HepG2 (cell line): ENCODE data around the gene RAB40C. TPM values are rescaled to one million over a fixed set of nuclear protein-coding genes. Genes with fewer than 3 reads are reported as not detected.

Experiments
- AKAP8 ChIP-seq: sonication (generic); formaldehyde crosslinking; IDR thresholded peaks from 2 replicates; pipeline ENCODE4 v1.5.1; 2020; ENCODE audit warnings: mild to moderate bottlenecking, missing genetic modification reagents
- CENPT ChIP-seq: sonication (generic); formaldehyde crosslinking; IDR thresholded peaks from 2 replicates; pipeline ENCODE4 v1.8.0; 2022; ENCODE audit warnings: low read depth, mild to moderate bottlenecking, moderate library complexity, missing genetic modification reagents
- DBP ChIP-seq: sonication (generic); formaldehyde crosslinking; IDR thresholded peaks from 2 replicates; pipeline ENCODE4 v1.4.0; 2020; ENCODE audit warnings: missing genetic modification reagents; ENCODE audit errors: not compliant biosample characterization
- GPN1 ChIP-seq: sonication (generic); formaldehyde crosslinking; IDR thresholded peaks from 2 replicates; pipeline ENCODE4 v1.5.1; 2020; ENCODE audit warnings: missing genetic modification reagents, borderline replicate concordance
- IKZF1 ChIP-seq: fragments of 450-650 bp; IDR thresholded peaks from 2 replicates; pipeline ENCODE4 v1.7.1; 2016
- KDM5B ChIP-seq: sonication (generic); formaldehyde crosslinking; IDR thresholded peaks from 2 replicates; pipeline ENCODE4 v1.4.0; 2020; ENCODE audit warnings: missing genetic modification reagents, mild to moderate bottlenecking, borderline replicate concordance
- MBNL3 ChIP-seq: fragments of 250-450 bp; sonication (Bioruptor Pico); conservative IDR thresholded peaks from 2 replicates; pipeline ENCODE4 v1.8.0; 2022; ENCODE audit warnings: mild to moderate bottlenecking, inconsistent platforms
- MTF1 ChIP-seq: sonication (generic); formaldehyde crosslinking; IDR thresholded peaks from 2 replicates; pipeline ENCODE4 v1.5.0; 2020; ENCODE audit warnings: missing genetic modification reagents
- NCOA2 ChIP-seq: sonication (generic); formaldehyde crosslinking; IDR thresholded peaks from 2 replicates; pipeline ENCODE4 v1.8.0; 2022; ENCODE audit warnings: inconsistent platforms
- PBX3 ChIP-seq: sonication (generic); formaldehyde crosslinking; IDR thresholded peaks from 2 replicates; pipeline ENCODE4 v1.8.1; 2023; ENCODE audit warnings: missing genetic modification reagents, inconsistent platforms, borderline replicate concordance
- RFX1 ChIP-seq: fragments of 450-650 bp; IDR thresholded peaks from 2 replicates; pipeline ENCODE4 v1.6.1; 2017
- RXRA ChIP-seq: sonication (generic); formaldehyde crosslinking; IDR thresholded peaks from 2 replicates; pipeline ENCODE4 v1.5.1; 2020; ENCODE audit warnings: missing genetic modification reagents
- SNAI1 ChIP-seq: sonication (generic); formaldehyde crosslinking; IDR thresholded peaks from 2 replicates; pipeline ENCODE4 v1.5.0; 2020; ENCODE audit warnings: mild to moderate bottlenecking, missing genetic modification reagents, borderline replicate concordance
- ZFP41 ChIP-seq: sonication (generic); formaldehyde crosslinking; IDR thresholded peaks from 2 replicates; pipeline ENCODE4 v1.4.0; 2020; ENCODE audit warnings: mild to moderate bottlenecking, missing genetic modification reagents, borderline replicate concordance
- ZHX1 ChIP-seq: sonication (generic); formaldehyde crosslinking; IDR thresholded peaks from 2 replicates; pipeline ENCODE4 v1.8.1; 2022; ENCODE audit warnings: low read depth, mild to moderate bottlenecking, missing genetic modification reagents
- ZKSCAN8 ChIP-seq: IDR thresholded peaks from 2 replicates; pipeline ENCODE4 v1.6.1; 2016; ENCODE audit warnings: borderline replicate concordance, missing genetic modification reagents, missing compliant biosample characterization
- ZNF354B ChIP-seq: sonication (generic); formaldehyde crosslinking; IDR thresholded peaks from 2 replicates; pipeline ENCODE4 v1.8.0; 2022; ENCODE audit warnings: mild to moderate bottlenecking, missing genetic modification reagents
- ZNF367 ChIP-seq: sonication (generic); formaldehyde crosslinking; IDR thresholded peaks from 2 replicates; pipeline ENCODE4 v1.4.0; 2020; ENCODE audit warnings: missing genetic modification reagents, borderline replicate concordance
- ZNF558 ChIP-seq: sonication (generic); formaldehyde crosslinking; IDR thresholded peaks from 2 replicates; pipeline ENCODE4 v1.9.0; 2022; ENCODE audit warnings: mild to moderate bottlenecking, missing genetic modification reagents, borderline replicate concordance
- polyA plus RNA-seq, 8 experiments: library from polyadenylated mRNA; depleted of rRNA in 3 of 8; stranded (reverse) in 7 of 8; unstranded in 1 of 8; fragments of >200 nt; fragmentation: Illumina TruSeq in 4 of 8; extraction: Trizol in 4 of 8; gene quantifications; 2 replicates each; pipeline versions ENCODE4 v1.2.1 to v1.2.3, GENCODE V29; 2011 to 2016; ENCODE audit warnings: low read depth in 4 of 8, missing spikeins in 1 of 8, mixed read lengths in 1 of 8; ENCODE audit not compliant: insufficient read depth in 1 of 8
- total RNA-seq, 5 experiments: library from RNA; depleted of rRNA; stranded (reverse); fragments of >200 nt; fragmentation: Illumina TruSeq; extraction: Trizol; gene quantifications; 2 replicates each; pipeline ENCODE4 v1.2.3, GENCODE V29; 2016; ENCODE audit warnings: low read depth in 1 of 5
- TF ChIP-seq, protein P1 (sequence below): sonication (generic); formaldehyde crosslinking; IDR thresholded peaks from 2 replicates; pipeline ENCODE4 v1.9.0; 2021; ENCODE audit warnings: missing genetic modification reagents, borderline replicate concordance
- TF ChIP-seq, protein P2 (sequence below): IDR thresholded peaks from 2 replicates; pipeline ENCODE4 v1.6.1; 2016

The RAB40C gene
- total and polyA plus RNA-seq, 2 of the 13 experiments (the other 11 are each of a cell fraction or from before 2014, with no cell fraction given) = 7.7 to 11.5 TPM

- TF ChIP-seq, protein P1, sequence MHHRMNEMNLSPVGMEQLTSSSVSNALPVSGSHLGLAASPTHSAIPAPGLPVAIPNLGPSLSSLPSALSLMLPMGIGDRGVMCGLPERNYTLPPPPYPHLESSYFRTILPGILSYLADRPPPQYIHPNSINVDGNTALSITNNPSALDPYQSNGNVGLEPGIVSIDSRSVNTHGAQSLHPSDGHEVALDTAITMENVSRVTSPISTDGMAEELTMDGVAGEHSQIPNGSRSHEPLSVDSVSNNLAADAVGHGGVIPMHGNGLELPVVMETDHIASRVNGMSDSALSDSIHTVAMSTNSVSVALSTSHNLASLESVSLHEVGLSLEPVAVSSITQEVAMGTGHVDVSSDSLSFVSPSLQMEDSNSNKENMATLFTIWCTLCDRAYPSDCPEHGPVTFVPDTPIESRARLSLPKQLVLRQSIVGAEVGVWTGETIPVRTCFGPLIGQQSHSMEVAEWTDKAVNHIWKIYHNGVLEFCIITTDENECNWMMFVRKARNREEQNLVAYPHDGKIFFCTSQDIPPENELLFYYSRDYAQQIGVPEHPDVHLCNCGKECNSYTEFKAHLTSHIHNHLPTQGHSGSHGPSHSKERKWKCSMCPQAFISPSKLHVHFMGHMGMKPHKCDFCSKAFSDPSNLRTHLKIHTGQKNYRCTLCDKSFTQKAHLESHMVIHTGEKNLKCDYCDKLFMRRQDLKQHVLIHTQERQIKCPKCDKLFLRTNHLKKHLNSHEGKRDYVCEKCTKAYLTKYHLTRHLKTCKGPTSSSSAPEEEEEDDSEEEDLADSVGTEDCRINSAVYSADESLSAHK (CRISPR knock-in tag) = no peak
- no peak for TF ChIP-seq ZKSCAN8 (CRISPR knock-in tag)
- TF ChIP-seq AKAP8 (CRISPR knock-in tag) = peak; percentile 96
- TF ChIP-seq SNAI1 (CRISPR knock-in tag) = no peak
- no peak for TF ChIP-seq RFX1
- no peak for TF ChIP-seq ZNF367 (CRISPR knock-in tag)
- TF ChIP-seq, protein P2, sequence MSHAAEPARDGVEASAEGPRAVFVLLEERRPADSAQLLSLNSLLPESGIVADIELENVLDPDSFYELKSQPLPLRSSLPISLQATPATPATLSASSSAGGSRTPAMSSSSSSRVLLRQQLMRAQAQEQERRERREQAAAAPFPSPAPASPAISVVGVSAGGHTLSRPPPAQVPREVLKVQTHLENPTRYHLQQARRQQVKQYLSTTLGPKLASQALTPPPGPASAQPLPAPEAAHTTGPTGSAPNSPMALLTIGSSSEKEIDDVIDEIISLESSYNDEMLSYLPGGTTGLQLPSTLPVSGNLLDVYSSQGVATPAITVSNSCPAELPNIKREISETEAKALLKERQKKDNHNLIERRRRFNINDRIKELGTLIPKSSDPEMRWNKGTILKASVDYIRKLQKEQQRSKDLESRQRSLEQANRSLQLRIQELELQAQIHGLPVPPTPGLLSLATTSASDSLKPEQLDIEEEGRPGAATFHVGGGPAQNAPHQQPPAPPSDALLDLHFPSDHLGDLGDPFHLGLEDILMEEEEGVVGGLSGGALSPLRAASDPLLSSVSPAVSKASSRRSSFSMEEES (CRISPR knock-in tag) = no peak
- no peak; the same call in 1 of the 2 replicates for TF ChIP-seq RXRA (CRISPR knock-in tag)
- TF ChIP-seq DBP (CRISPR knock-in tag) = no peak
- TF ChIP-seq MTF1 (CRISPR knock-in tag) = no peak
- no peak for TF ChIP-seq CENPT
- TF ChIP-seq KDM5B (CRISPR knock-in tag) = peak; percentile 4; the same call in 1 of the 2 replicates
- no peak for TF ChIP-seq NCOA2 (CRISPR knock-in tag)
- 0 out of 2 replicates have a peak, but pooled peaks have one; percentile 45 for TF ChIP-seq GPN1 (CRISPR knock-in tag)
- TF ChIP-seq ZNF558 (CRISPR knock-in tag) = no peak
- TF ChIP-seq PBX3 (CRISPR knock-in tag) = no peak
- no peak for TF ChIP-seq ZHX1 (CRISPR knock-in tag)
- TF ChIP-seq IKZF1 = no peak
- TF ChIP-seq ZFP41 (CRISPR knock-in tag) = no peak
- no peak for TF ChIP-seq MBNL3 (CRISPR knock-in tag)
- no peak for TF ChIP-seq ZNF354B
These were observed 85.4 kb downstream of the RAB40C start, which contains the start of gene RHBDL1 (continued) for GRCh38 chr16:674968-675883.
